ENCODE data around the gene SAT2. TPM values are rescaled to one million over a fixed set of nuclear protein-coding genes. Genes with fewer than 3 reads are reported as not detected.

The SAT2 gene
- total and polyA plus RNA-seq, 2 donors from 2014 or later, result 74.7 to 430 TPM

GRCh38 chr17:7590743-7591142 is 36.9 kb downstream of the SAT2 start:
- FAIRE-seq (no peak), DNase-seq (peak in 1 of 5 donors; percentile 43)
- no peak overlapping the region for H3K27ac ChIP-seq (ENCODE audit: low read depth in 2 of 2, low read length in 2 of 2)
- intact Hi-C loops (cut with DNase I), result no loop called here
- no peak overlapping the region for H3K4me3 ChIP-seq (ENCODE audit: low read length in 3 of 3)
- peaks cover 0 to 7% (median 7%) of the 10 kb centered on the region in 3 donors for H3K4me1 ChIP-seq (ENCODE audit: control insufficient read depth in 2 of 3, insufficient read depth in 2 of 3, low read depth in 1 of 3, low read length in 3 of 3)
- H3K36me3 ChIP-seq (ENCODE audit: control insufficient read depth in 2 of 3, insufficient read depth in 3 of 3, low read length in 3 of 3), result peaks cover 13 to 54% (median 43%) of the 10 kb centered on the region in 3 donors
- H3K9me3 ChIP-seq (ENCODE audit: control insufficient read depth in 2 of 3, insufficient read depth in 1 of 3, low read length in 3 of 3), result no peaks in the 10 kb centered on the region
- H3K9ac ChIP-seq (ENCODE audit: low read length in 3 of 3), result no peak overlapping the region
- no peaks in the 10 kb centered on the region for H3K27me3 ChIP-seq (ENCODE audit: control insufficient read depth, insufficient read depth, low read length)
- no peak for TF ChIP-seq CTCF (IDR thresholded peaks at IDR 0.05; ENCODE audit: borderline replicate concordance, extremely low read depth, insufficient read depth)

- Histone ChIP-seq H3K27me3 (ENCODE audit: control insufficient read depth, insufficient read depth, low read length) (no peaks in the 10 kb centered on the region), H3K4me1 (ENCODE audit: control insufficient read depth in 2 of 3, insufficient read depth in 2 of 3, low read depth in 1 of 3, low read length in 3 of 3) (peaks cover 0 to 7% (median 7%) of the 10 kb centered on the region in 3 donors), H3K9ac (ENCODE audit: low read length in 3 of 3) (peak within 1 kb of the TSS in 2 of 3 donors; percentile 32 to 40), H3K36me3 (ENCODE audit: control insufficient read depth in 2 of 3, insufficient read depth in 3 of 3, low read length in 3 of 3) (peaks cover 12 to 48% (median 37%) of the 10 kb centered on the region in 3 donors), H3K27ac (ENCODE audit: low read depth in 2 of 2, low read length in 2 of 2) (no peak within 1 kb of the TSS), H3K9me3 (ENCODE audit: control insufficient read depth in 2 of 3, insufficient read depth in 1 of 3, low read length in 3 of 3) (no peaks in the 10 kb centered on the region), H3K4me3 (ENCODE audit: low read length in 3 of 3) (peak within 1 kb of the TSS in 1 of 3 donors; percentile 37)
- intact Hi-C loops (cut with DNase I), result no loop called here
- no peak for FAIRE-seq
- TF ChIP-seq CTCF (IDR thresholded peaks at IDR 0.05; ENCODE audit: borderline replicate concordance, extremely low read depth, insufficient read depth), result no peak
- DNase-seq, result peak in 2 of 5 donors; percentile 75 to 81
Measured at GRCh38 chr17:7589891-7590691, 37.5 kb downstream of the SAT2 start, which contains the start of gene SOX15. Gene SOX15 (minus strand): TSS chr17:7590094. CDS start chr17:7589676, 418 bp downstream.

- H3K36me3 ChIP-seq (ENCODE audit: control insufficient read depth in 2 of 3, insufficient read depth in 3 of 3, low read length in 3 of 3), result peaks cover 10 to 44% (median 33%) of the 10 kb centered on the region in 3 donors
- intact Hi-C loops (cut with DNase I), result no loop called here
- no peak for FAIRE-seq
- H3K9ac ChIP-seq (ENCODE audit: low read length in 3 of 3), result peak overlapping the region in 2 of 3 donors; percentile 32 to 40
- H3K27me3 ChIP-seq (ENCODE audit: control insufficient read depth, insufficient read depth, low read length), result no peaks in the 10 kb centered on the region
- peak; percentile 89 for TF ChIP-seq CTCF (IDR thresholded peaks at IDR 0.05; ENCODE audit: borderline replicate concordance, extremely low read depth, insufficient read depth)
- H3K9me3 ChIP-seq (ENCODE audit: control insufficient read depth in 2 of 3, insufficient read depth in 1 of 3, low read length in 3 of 3), result no peaks in the 10 kb centered on the region
- H3K4me1 ChIP-seq (ENCODE audit: control insufficient read depth in 2 of 3, insufficient read depth in 2 of 3, low read depth in 1 of 3, low read length in 3 of 3), result peaks cover 0 to 11% (median 10%) of the 10 kb centered on the region in 3 donors
- no peak overlapping the region for H3K27ac ChIP-seq (ENCODE audit: low read depth in 2 of 2, low read length in 2 of 2)
- peak; percentile 88 to 95 (median 91) for DNase-seq
- H3K4me3 ChIP-seq (ENCODE audit: low read length in 3 of 3), result peak overlapping the region in 1 of 3 donors; percentile 37
Measured at GRCh38 chr17:7589204-7589868, 38.3 kb downstream of the SAT2 start.
